ENCODE results near the gene IL22RA2. TPM values are rescaled to one million over a fixed set of nuclear protein-coding genes. Genes with fewer than 3 reads are reported as not detected.

Gene IL22RA2
- total RNA-seq, 1 experiment from 2014 or later = not detected

- H2BK5ac ChIP-seq (ENCODE audit: insufficient read length, low read length) = no peak overlapping the region
- H3K18ac ChIP-seq (ENCODE audit: insufficient read length, low read depth, low read length) = no peak overlapping the region
- H3K9me3 Mint-ChIP-seq = no peaks in the 10 kb centered on the region
- H3K27me3 ChIP-seq (ENCODE audit: insufficient read depth, low read length) = no peaks in the 10 kb centered on the region
- no peak overlapping the region for H3K4me3 Mint-ChIP-seq
- H3K23me2 ChIP-seq (ENCODE audit: insufficient read length, low read depth, low read length, poor library complexity, severe bottlenecking) = peaks cover 11% of the 10 kb centered on the region
- H2AK5ac ChIP-seq (ENCODE audit: insufficient read length, low read length) = no peak overlapping the region
- H2AFZ ChIP-seq (ENCODE audit: low read length) = no peak overlapping the region
- peaks cover 3% of the 10 kb centered on the region; the same call in 1 of the 2 replicates for H3K4me1 ChIP-seq (ENCODE audit: insufficient read depth, low read length)
- no peak overlapping the region for H3K9ac ChIP-seq (ENCODE audit: extremely low read depth, insufficient read length, low read length)
- H2BK120ac ChIP-seq (ENCODE audit: low read depth, low read length, poor library complexity, severe bottlenecking) = no peak overlapping the region
- H3K36me3 Mint-ChIP-seq (ENCODE audit: insufficient read depth in 1 of 3, low read depth in 3 of 3) = peaks cover 0 to 4% (median 0%) of the 10 kb centered on the region in 3 experiments; a peak in 2 of 7 replicates
- TF ChIP-seq CTCF (conservative IDR thresholded peaks at IDR 0.05) = no peak
- H3K14ac ChIP-seq (ENCODE audit: insufficient read depth, low read length) = no peak overlapping the region
- H3K56ac ChIP-seq (ENCODE audit: insufficient read length, low read depth, low read length) = no peak overlapping the region
- H3K27ac Mint-ChIP-seq = no peak overlapping the region
- H4K91ac ChIP-seq (ENCODE audit: insufficient read length, low read depth, low read length) = no peak overlapping the region
- H3K4ac ChIP-seq (ENCODE audit: low read depth, low read length) = no peak overlapping the region
- no peak for DNase-seq
- peaks cover 8% of the 10 kb centered on the region for H3K79me1 ChIP-seq (ENCODE audit: insufficient read depth, low read depth, low read length, poor library complexity, severe bottlenecking)
- peaks cover 12% of the 10 kb centered on the region; the same call in 1 of the 2 replicates for H3K79me2 ChIP-seq (ENCODE audit: insufficient read depth, low read length)
- no peak overlapping the region for H4K5ac ChIP-seq (ENCODE audit: insufficient read length, low read depth, low read length)
- H3K23ac ChIP-seq (ENCODE audit: insufficient read length, low read depth, low read length) = no peak overlapping the region
- H2BK20ac ChIP-seq (ENCODE audit: low read depth, low read length, poor library complexity, severe bottlenecking) = no peak overlapping the region
- H3K4me2 ChIP-seq (ENCODE audit: insufficient read depth, insufficient read length, low read length) = no peak overlapping the region
- no CpG with 5 or more reads among the region's 3 CpGs for WGBS (ENCODE audit: extremely low coverage, insufficient read length, low lambda C conversion rate)
- H4K20me1 ChIP-seq (ENCODE audit: control insufficient read depth, insufficient read depth, insufficient read length) = no peaks in the 10 kb centered on the region
- no peak overlapping the region for H3K27ac ChIP-seq (ENCODE audit: insufficient read length, low read depth, low read length)
- no peaks in the 10 kb centered on the region for H3K27me3 Mint-ChIP-seq (ENCODE audit: low read depth)
- H3T11ph ChIP-seq (ENCODE audit: low read length) = no peak overlapping the region
- no peak overlapping the region for H2BK12ac ChIP-seq (ENCODE audit: insufficient read length, low read depth, low read length)
- no peak overlapping the region for H4K8ac ChIP-seq (replicated peaks; ENCODE audit: insufficient read length, low read depth, low read length)
- no peaks in the 10 kb centered on the region for H3K9me3 ChIP-seq (ENCODE audit: control insufficient read depth, low read depth, low read length)
- H2BK15ac ChIP-seq (ENCODE audit: low read depth, low read length) = no peak overlapping the region
- H3K4me1 Mint-ChIP-seq = peaks cover 29 to 30% of the 10 kb centered on the region in 2 experiments
These were observed 48.9 kb upstream of the IL22RA2 start for GRCh38 chr6:137222381-137222780.
